GM12874 (cell line): Measurements from ENCODE around the gene PLA2G6.

ENCODE experiments used
- CTCF ChIP-seq: IDR thresholded peaks from 2 replicates; pipeline ENCODE4 v1.5.1; 2011; ENCODE audit warnings: low read depth, mild to moderate bottlenecking, control low read depth, low read length, moderate library complexity; ENCODE audit not compliant: insufficient read depth

PLA2G6 gene

GRCh38 chr22:38068641-38069371, 112.8 kb downstream of the PLA2G6 start:
- no peak for TF ChIP-seq CTCF

- no peak for TF ChIP-seq CTCF
These were observed 113.8 kb downstream of the PLA2G6 start for GRCh38 chr22:38067761-38068360.

GRCh38 chr22:38067028-38067415, 114.6 kb downstream of the PLA2G6 start:
- no peak for TF ChIP-seq CTCF

GRCh38 chr22:38066381-38067027, 115.1 kb downstream of the PLA2G6 start:
- no peak for TF ChIP-seq CTCF

- no peak for TF ChIP-seq CTCF
These were observed 116.1 kb downstream of the PLA2G6 start for GRCh38 chr22:38065539-38065938.

- no peak for TF ChIP-seq CTCF
These were observed 118.8 kb downstream of the PLA2G6 start for GRCh38 chr22:38062791-38063190.
